Measurements from ENCODE around the gene SLC35E2B.
A peak's percentile ranks its signal among the peaks of the same experiment; 100 is the strongest.

SLC35E2B gene

GRCh38 chr1:1623181-1623630, 69.4 kb downstream of the SLC35E2B start:
- DNase-seq, result no peak

DNA sequence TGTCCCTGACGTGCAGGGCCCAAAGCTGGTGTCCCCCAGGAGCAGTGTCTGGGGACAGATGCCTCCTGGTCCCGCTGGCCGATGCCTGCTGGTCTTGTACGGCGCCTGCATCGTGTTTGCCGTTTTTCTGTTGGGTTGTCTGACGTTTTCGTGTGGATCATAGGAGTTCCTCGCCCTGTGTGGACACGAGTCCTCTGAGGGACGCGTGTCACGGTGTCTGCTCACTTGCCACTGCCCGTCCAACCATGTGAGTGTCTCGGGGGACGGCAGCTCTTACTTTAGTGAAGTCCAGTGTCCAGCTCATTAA, 69.9 kb downstream of the SLC35E2B start:
- DNase-seq, result no peak

- DNase-seq, result no peak
Measured at GRCh38 chr1:1622010-1622787, 70.4 kb downstream of the SLC35E2B start.

DNA sequence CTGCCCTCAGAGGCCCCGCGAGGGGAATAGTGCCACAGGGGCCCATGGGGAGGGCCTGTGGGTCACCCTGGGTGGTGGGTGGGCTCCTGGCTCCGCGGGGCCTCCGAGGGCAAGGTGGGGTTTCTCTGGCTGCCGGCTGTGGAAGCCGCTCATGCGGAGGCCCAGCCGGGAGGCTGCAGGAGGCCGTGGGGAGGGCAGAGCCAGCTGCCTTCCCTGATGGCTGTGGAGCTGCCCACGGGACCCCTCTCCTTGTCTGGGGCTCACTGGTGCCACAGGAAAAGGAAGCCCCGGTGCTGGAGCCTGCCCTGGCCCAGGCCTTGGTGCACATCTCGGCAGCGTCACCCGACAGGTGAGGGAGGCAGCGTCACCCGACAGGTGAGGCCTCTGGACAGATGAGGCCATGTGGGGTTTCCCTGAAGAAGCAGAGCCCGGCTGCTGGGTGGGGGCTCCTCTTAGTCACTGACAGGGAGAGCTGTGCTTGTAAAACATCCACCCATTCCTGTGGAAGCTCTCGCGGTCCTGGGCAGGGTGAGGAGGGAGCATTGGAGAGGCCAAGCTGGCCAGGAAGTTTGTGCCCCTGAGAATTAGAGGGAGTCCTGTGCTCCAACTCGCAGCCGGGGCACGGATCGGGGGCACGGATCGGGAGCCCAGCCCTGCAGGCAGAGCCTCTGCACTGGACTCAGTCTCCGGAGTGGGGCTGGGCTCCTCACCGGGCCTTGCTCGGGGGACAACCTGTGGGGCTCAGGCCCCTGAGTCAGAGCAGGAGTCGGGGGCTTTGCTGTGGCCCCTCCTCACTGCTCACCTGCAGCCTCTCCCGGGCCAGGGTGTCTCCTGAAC, 71.2 kb downstream of the SLC35E2B start:
- DNase-seq, result no peak

DNA sequence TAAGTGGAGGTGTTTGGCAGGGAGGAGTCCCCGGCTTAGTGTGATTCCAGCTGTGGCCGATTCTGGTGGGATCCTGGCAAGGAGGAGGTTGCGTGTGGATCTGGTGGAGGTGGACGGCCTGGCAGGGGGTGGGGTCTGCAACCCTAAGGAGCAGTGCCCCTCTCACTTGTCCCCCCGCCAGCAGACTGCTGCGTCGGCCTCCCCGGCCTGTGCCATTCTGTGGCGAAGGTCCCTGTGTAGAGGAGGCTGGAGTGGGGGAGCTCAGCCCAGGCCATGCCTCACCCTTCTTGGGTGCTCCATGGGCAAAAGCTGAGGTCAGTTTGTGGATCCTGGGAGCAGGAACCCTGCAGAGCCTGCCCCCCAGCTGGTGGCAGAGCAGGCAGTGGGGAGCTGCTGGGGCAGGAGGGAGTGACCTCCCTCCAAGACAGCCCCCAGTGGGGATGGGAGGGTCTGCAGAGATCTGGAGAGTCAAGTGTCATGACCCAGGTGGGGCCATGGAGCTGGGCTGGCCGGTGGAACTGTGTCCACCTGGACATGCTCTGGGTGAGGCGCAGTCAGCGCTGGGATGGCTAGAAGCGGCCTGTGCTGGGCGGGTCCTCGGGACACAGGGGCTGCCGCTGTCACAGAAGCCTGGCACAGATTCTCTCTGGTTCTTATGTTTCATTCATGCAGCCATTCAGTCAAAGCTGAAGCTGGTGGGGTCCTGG, 72.0 kb downstream of the SLC35E2B start:
- DNase-seq, result no peak

- no peak for DNase-seq
Measured at GRCh38 chr1:1619917-1620361, 72.7 kb downstream of the SLC35E2B start.

GRCh38 chr1:1618396-1619068, 74.1 kb downstream of the SLC35E2B start:
- DNase-seq, result no peak

GRCh38 chr1:1617925-1618324, 74.7 kb downstream of the SLC35E2B start:
- no peak for DNase-seq

- no peak for DNase-seq
Measured at GRCh38 chr1:1617516-1617915, 75.1 kb downstream of the SLC35E2B start.

- DNase-seq, result no peak
Measured at GRCh38 chr1:1616838-1617237, 75.8 kb downstream of the SLC35E2B start.

GRCh38 chr1:1616045-1616790, 76.4 kb downstream of the SLC35E2B start:
- DNase-seq, result peak in 1 of 2 donors; percentile 46

DNA sequence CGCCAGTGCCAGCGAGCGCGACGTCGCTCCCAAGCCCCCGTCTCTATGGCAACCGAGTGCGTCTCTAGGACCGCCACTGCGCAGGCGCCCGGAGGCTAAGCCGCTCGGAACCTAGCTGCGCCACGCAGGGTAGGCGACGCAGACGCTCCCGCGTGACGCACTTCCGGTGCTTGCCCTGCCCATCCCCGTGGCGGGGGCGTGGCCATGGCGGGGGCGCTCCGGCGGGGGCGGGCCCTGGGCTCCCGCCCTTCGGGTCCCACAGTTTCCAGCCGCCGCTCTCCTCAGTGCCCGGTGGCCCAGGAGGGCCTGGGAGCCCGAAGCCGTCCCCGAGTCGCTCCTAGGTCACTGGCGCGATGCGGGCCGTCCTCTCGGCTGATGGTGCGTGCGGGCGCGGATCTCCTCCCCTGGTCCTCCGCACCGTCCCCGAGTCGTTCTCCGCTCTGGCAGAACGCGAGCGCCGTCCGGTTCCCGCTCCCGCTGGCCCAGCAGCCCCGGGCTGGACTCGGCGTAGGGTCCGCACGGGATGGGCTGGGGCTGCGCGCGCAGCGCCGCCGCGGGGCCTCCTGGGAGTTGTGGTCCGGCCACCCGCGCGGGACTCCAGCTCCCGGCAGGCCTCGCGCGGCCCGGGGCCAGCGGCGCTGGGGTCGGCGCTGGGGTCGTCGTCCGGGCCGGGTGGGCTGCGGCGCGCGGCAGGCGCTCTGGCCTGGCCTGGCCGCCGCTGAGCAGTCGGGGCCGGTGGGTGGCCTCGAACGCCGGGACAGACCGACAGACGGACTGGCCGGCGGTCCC, 77.1 kb downstream of the SLC35E2B start, which contains the start of gene MIB2:
TSS of gene MIB2 (plus strand) at position 245 of the 789 bp plus-strand sequence. CDS start 7,953 bp downstream, outside the sequence.
- peak; percentile 97 to 98 for DNase-seq

- no peak for DNase-seq
Measured at GRCh38 chr1:1614954-1615255, 77.7 kb downstream of the SLC35E2B start.

GRCh38 chr1:1614204-1614953, 78.2 kb downstream of the SLC35E2B start:
- peak; percentile 63 to 70 for DNase-seq

DNA sequence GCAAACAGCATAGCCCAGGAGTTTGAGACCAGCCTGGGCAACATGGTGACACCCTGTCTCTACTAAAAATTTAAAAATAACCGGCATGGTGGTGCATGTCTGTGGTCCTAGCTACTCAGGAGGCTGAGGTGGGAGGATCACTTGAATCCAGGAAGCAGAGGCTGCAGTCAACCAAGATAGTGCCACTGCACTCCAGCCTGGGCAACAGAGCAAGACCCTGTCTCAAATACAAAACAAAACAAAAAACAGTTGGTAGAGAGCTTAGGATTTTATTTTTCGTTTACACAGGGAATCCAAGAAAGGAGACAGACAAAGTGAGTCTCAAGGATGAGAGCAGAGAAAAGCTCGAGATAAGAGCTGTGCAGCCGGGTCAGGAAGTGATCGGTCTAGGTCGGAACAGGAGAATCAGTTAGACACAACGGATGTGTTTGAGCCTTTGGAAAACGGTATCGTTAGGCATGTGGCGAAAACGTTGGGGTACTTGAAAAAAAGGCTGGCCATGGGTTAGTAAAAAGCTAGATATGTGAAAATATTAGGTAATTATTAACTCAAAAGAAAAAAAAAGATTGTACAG, 79.0 kb downstream of the SLC35E2B start:
- DNase-seq, result no peak

- DNase-seq, result no peak
Measured at GRCh38 chr1:1612104-1612400, 80.5 kb downstream of the SLC35E2B start.

DNA sequence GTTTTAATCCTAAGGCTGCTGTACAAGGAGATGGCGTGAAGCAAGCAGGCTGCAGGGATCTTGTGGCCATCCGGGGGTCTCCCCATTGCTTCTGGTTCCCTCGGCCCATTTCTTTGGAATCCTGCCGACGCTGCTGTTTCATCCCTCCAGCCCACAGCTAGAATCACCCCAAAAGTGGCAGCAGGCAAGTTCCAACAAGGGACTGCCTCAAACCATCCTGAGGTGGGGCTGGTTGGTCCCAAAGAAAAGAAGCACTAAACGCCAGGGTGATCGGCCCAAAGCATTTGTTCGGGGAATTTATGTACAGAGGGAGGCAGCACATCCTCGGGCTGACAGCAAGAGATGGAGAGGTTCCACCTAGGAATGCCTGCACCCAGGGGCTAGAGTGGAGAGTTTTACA, 81.8 kb downstream of the SLC35E2B start:
- DNase-seq, result no peak

DNA sequence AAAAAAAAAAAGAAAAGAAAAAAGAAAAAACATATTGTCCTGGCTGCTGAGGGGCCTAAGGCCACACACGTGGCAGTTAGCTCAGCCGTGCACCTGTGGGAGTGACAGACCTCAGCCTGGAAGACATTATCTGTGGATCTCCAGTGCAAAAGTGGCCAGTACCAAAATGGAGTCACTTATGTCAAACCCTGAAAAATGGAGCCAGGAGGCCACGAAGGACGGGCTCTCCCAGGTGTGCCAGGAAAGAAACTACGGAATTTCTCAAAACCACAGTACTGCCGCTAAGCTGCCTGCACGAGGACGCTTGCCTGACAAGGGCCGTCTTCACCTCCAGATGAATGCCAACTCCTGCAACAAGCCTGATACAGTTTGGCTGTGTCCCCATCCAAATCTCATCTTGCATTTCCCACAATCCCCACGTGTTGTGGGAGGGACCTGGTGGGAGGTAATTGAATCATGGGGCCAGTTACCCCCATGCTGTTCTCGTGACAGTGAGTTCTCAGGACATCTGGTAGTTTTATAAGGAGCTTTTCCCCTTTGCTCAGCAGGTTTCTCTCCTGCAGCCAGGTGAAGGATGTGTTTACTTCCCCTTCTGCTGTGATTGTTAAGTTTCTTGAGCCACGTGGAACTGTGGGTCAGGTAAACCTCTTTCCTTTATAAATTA, 82.6 kb downstream of the SLC35E2B start:
- DNase-seq, result no peak
